ENCODE data around the gene ZNF407.

DNA sequence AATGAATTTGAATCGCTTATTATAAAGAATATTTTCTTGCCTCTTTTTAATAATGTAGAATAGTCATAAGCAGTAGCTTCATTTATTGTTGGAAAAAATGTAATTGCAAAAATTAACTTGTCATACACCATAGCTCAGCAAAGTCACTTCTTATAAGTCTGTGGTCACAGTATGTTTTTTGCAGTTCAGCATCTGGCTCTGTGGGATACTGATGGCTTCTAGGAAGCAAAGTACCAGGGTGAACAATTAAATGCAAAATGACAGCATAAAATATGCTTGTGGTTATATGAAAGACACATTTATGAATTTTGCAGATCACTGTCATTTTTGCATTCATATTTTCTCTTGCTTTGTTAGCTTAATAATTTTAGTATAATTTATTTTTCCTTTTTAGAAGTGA lies 116.5 kb downstream of the ZNF407 start:
- TF ChIP-seq ARNT (IDR thresholded peaks at IDR 0.05) (no peak), ZNF274 (CRISPR knock-in tag; IDR thresholded peaks at IDR 0.05) (no peak), U2AF2 (IDR thresholded peaks at IDR 0.05; ENCODE audit: low read depth, low read length) (no peak), CTCF (CRISPR knock-in tag; IDR thresholded peaks at IDR 0.05) (no peak), ZNF747 (CRISPR knock-in tag; IDR thresholded peaks at IDR 0.05; ENCODE audit: borderline replicate concordance) (no peak), RERE (CRISPR knock-in tag; IDR thresholded peaks at IDR 0.05; ENCODE audit: low read depth) (no peak), RAD21 (CRISPR knock-in tag; IDR thresholded peaks at IDR 0.05) (no peak), ZNF18 (CRISPR knock-in tag; IDR thresholded peaks at IDR 0.05; ENCODE audit: insufficient replicate concordance) (no peak), IKZF1 (IDR thresholded peaks at IDR 0.05) (no peak), POLR2AphosphoS5 (IDR thresholded peaks at IDR 0.05; ENCODE audit: low read depth, low read length) (no peak)
- TF ChIP-seq, protein P1, sequence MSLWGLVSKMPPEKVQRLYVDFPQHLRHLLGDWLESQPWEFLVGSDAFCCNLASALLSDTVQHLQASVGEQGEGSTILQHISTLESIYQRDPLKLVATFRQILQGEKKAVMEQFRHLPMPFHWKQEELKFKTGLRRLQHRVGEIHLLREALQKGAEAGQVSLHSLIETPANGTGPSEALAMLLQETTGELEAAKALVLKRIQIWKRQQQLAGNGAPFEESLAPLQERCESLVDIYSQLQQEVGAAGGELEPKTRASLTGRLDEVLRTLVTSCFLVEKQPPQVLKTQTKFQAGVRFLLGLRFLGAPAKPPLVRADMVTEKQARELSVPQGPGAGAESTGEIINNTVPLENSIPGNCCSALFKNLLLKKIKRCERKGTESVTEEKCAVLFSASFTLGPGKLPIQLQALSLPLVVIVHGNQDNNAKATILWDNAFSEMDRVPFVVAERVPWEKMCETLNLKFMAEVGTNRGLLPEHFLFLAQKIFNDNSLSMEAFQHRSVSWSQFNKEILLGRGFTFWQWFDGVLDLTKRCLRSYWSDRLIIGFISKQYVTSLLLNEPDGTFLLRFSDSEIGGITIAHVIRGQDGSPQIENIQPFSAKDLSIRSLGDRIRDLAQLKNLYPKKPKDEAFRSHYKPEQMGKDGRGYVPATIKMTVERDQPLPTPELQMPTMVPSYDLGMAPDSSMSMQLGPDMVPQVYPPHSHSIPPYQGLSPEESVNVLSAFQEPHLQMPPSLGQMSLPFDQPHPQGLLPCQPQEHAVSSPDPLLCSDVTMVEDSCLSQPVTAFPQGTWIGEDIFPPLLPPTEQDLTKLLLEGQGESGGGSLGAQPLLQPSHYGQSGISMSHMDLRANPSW (CRISPR knock-in tag; IDR thresholded peaks at IDR 0.05; ENCODE audit: borderline replicate concordance), result no peak
- TF ChIP-seq, protein P2, sequence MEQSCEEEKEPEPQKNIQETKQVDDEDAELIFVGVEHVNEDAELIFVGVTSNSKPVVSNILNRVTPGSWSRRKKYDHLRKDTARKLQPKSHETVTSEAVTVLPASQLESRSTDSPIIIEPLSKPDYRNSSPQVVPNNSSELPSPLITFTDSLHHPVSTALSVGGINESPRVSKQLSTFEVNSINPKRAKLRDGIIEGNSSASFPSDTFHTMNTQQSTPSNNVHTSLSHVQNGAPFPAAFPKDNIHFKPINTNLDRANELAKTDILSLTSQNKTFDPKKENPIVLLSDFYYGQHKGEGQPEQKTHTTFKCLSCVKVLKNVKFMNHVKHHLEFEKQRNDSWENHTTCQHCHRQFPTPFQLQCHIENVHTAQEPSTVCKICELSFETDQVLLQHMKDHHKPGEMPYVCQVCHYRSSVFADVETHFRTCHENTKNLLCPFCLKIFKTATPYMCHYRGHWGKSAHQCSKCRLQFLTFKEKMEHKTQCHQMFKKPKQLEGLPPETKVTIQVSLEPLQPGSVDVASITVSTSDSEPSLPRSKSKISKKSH (CRISPR knock-in tag; IDR thresholded peaks at IDR 0.05; ENCODE audit: borderline replicate concordance), result no peak
